SK-N-SH treated with all-trans-retinoic acid at 6 μM for 48 hours (cell line): ENCODE data around the gene BSDC1.

Experiments
- ATAC-seq: fragments of 200-7000 bp; cut with Tn5 transposase; 3 replicates; pipeline ENCODE4 v1.9.1; 2020; ENCODE audit warnings: mild to moderate bottlenecking, moderate library complexity
- ARNTL ChIP-seq: fragments of 450-650 bp; formaldehyde crosslinking; IDR thresholded peaks from 2 replicates; pipeline ENCODE4 v1.5.0; 2020; ENCODE audit warnings: low read depth, mild to moderate bottlenecking, moderate library complexity, borderline replicate concordance
- BACH2 ChIP-seq: fragments of 250-450 bp; sonication (Bioruptor Pico); IDR thresholded peaks from 2 replicates; pipeline ENCODE4 v1.9.0; 2021; ENCODE audit warnings: mild to moderate bottlenecking, borderline replicate concordance
- CREB5 ChIP-seq: fragments of 250-450 bp; sonication (Bioruptor Pico); IDR thresholded peaks from 2 replicates; pipeline ENCODE4 v1.5.1; 2020; ENCODE audit warnings: low read depth, mild to moderate bottlenecking, moderate library complexity
- CSDC2 ChIP-seq: fragments of 250-450 bp; sonication (Bioruptor Pico); IDR thresholded peaks from 2 replicates; pipeline ENCODE4 v1.5.0; 2020; ENCODE audit warnings: mild to moderate bottlenecking, moderate library complexity
- CSRNP3 ChIP-seq: fragments of 250-450 bp; sonication (Bioruptor Pico); IDR thresholded peaks from 2 replicates; pipeline ENCODE4 v1.5.1; 2021; ENCODE audit warnings: mild to moderate bottlenecking, moderate library complexity
- ESRRG ChIP-seq: fragments of 250-450 bp; sonication (Bioruptor Pico); IDR thresholded peaks from 2 replicates; pipeline ENCODE4 v1.6.1; 2021; ENCODE audit warnings: mild to moderate bottlenecking
- GLIS3 ChIP-seq: fragments of 250-450 bp; sonication (Bioruptor Pico); IDR thresholded peaks from 2 replicates; pipeline ENCODE4 v1.5.0; 2020; ENCODE audit warnings: mild to moderate bottlenecking, moderate library complexity
- OSR1 ChIP-seq: fragments of 250-450 bp; sonication (Bioruptor Pico); IDR thresholded peaks from 2 replicates; pipeline ENCODE4 v1.8.0; 2022; ENCODE audit warnings: moderate library complexity, mild to moderate bottlenecking, inconsistent platforms
- PATZ1 ChIP-seq: fragments of 250-450 bp; sonication (Bioruptor Pico); IDR thresholded peaks from 2 replicates; pipeline ENCODE4 v1.8.0; 2020; ENCODE audit warnings: mild to moderate bottlenecking, moderate library complexity, borderline replicate concordance
- PPARA ChIP-seq: fragments of 250-450 bp; sonication (Bioruptor Pico); IDR thresholded peaks from 2 replicates; pipeline ENCODE4 v1.5.0; 2020; ENCODE audit warnings: mild to moderate bottlenecking, borderline replicate concordance
- RARB ChIP-seq: fragments of 250-450 bp; sonication (Bioruptor Pico); IDR thresholded peaks from 2 replicates; pipeline ENCODE4 v1.8.0; 2021; ENCODE audit warnings: mild to moderate bottlenecking, moderate library complexity
- SNAI2 ChIP-seq: fragments of 250-450 bp; sonication (Bioruptor Pico); IDR thresholded peaks from 2 replicates; pipeline ENCODE4 v1.5.0; 2020; ENCODE audit warnings: mild to moderate bottlenecking, moderate library complexity
- TCF4 ChIP-seq: fragments of 250-450 bp; sonication (Bioruptor Pico); IDR thresholded peaks from 2 replicates; pipeline ENCODE4 v1.8.0; 2021; ENCODE audit warnings: mild to moderate bottlenecking, moderate library complexity, borderline replicate concordance
- TOX ChIP-seq: fragments of 250-450 bp; sonication (Bioruptor Pico); IDR thresholded peaks from 2 replicates; pipeline ENCODE4 v1.8.0; 2021; ENCODE audit warnings: mild to moderate bottlenecking, moderate library complexity, borderline replicate concordance
- TSHZ2 ChIP-seq: fragments of 250-450 bp; sonication (Bioruptor Pico); IDR thresholded peaks from 2 replicates; pipeline ENCODE4 v1.5.0; 2020; ENCODE audit warnings: mild to moderate bottlenecking, moderate library complexity
- ZNF565 ChIP-seq: fragments of 450-650 bp; formaldehyde crosslinking; conservative IDR thresholded peaks from 2 replicates; pipeline ENCODE4 v1.5.0; 2020; ENCODE audit warnings: low read depth, mild to moderate bottlenecking, moderate library complexity
- ZNF70 ChIP-seq: fragments of 450-650 bp; formaldehyde crosslinking; IDR thresholded peaks from 2 replicates; pipeline ENCODE4 v1.5.0; 2020; ENCODE audit warnings: mild to moderate bottlenecking, moderate library complexity
- ZNF8 ChIP-seq: fragments of 450-650 bp; formaldehyde crosslinking; IDR thresholded peaks from 2 replicates; pipeline ENCODE4 v1.5.0; 2020; ENCODE audit warnings: mild to moderate bottlenecking, moderate library complexity

The BSDC1 gene

GRCh38 chr1:32394890-32395432 lies 720 bp upstream of the BSDC1 start:
- peak; percentile 35 for ATAC-seq
- TF ChIP-seq BACH2 (CRISPR knock-in tag), result no peak
- TF ChIP-seq PATZ1 (CRISPR knock-in tag), result peak; percentile 68; the same call in 1 of the 2 replicates

GRCh38 chr1:32393832-32394140 lies 455 bp downstream of the BSDC1 start:
- peak; percentile 35 for ATAC-seq
- no peak for TF ChIP-seq ZNF565 (CRISPR knock-in tag)
- TF ChIP-seq TSHZ2, result no peak
- TF ChIP-seq GLIS3 (CRISPR knock-in tag), result 0 out of 2 replicates have a peak, but pooled peaks have one; percentile 56
- TF ChIP-seq, all 23 proteins: peak for 1

- no peak for TF ChIP-seq ZNF565 (CRISPR knock-in tag)
- TF ChIP-seq ESRRG, result no peak
- TF ChIP-seq CSDC2 (CRISPR knock-in tag), result no peak
- no peak for TF ChIP-seq TCF4 (CRISPR knock-in tag)
- TF ChIP-seq PATZ1 (CRISPR knock-in tag), result no peak
- ATAC-seq, result no peak
Measured at GRCh38 chr1:32393136-32393535, 1.1 kb downstream of the BSDC1 start.

- no peak for TF ChIP-seq CSDC2 (CRISPR knock-in tag)
- no peak for ATAC-seq
Measured at GRCh38 chr1:32392325-32392724, 1.9 kb downstream of the BSDC1 start.

GRCh38 chr1:32390904-32391870 lies 3.1 kb downstream of the BSDC1 start:
- TF ChIP-seq ZNF8 (no peak), PPARA (no peak), CREB5 (no peak), ARNTL (CRISPR knock-in tag) (no peak), OSR1 (CRISPR knock-in tag) (no peak), TOX (CRISPR knock-in tag) (no peak), ZNF70 (CRISPR knock-in tag) (no peak), TSHZ2 (no peak), CSRNP3 (CRISPR knock-in tag) (no peak), ESRRG (no peak), RARB (no peak), BACH2 (CRISPR knock-in tag) (no peak), SNAI2 (no peak)
- TF ChIP-seq, all 23 proteins: peak for 0
- no peak for ATAC-seq
